Naive thymus-derived CD4-positive, alpha-beta T cell (primary cell): ENCODE data around the gene GADD45B. TPM values are rescaled to one million over a fixed set of nuclear protein-coding genes. Genes with fewer than 3 reads are reported as not detected.

ENCODE experiments used
- ATAC-seq: fragments of 150-1000 bp; cut with Tn5 transposase; 2 replicates; pipeline ENCODE4 v1.10.0; 2021; ENCODE audit warnings: mild to moderate bottlenecking, moderate library complexity
- CTCF ChIA-PET: fragments of 350-600 bp; sonication (Branson Sonifier 250); formaldehyde crosslinking; loops from one replicate; lab custom pipeline; 2021; ENCODE audit warnings: antibody characterized with exemption; lab: Charles Lee
- POLR2A ChIA-PET: fragments of 350-600 bp; sonication (Branson Sonifier 250); formaldehyde crosslinking; loops from one replicate; lab custom pipeline; 2021; ENCODE audit warnings: antibody characterized with exemption, inconsistent platforms; lab: Charles Lee
- DNase-seq, 9 donors: peaks; one replicate each; pipeline versions ENCODE4 v3.0.0 to v3.0.0-alpha.2; 2020 to 2022; ENCODE audit warnings: mixed read lengths in 1 of 9
- H3K27ac ChIP-seq: one replicate; pipeline ENCODE4 v1.7.0; 2013; ENCODE audit warnings: mild to moderate bottlenecking, low read depth, low read length, moderate library complexity
- H3K27me3 ChIP-seq, 2 donors: one replicate each; pipeline ENCODE4 v1.7.0; 2013; ENCODE audit warnings: low read length in 2 of 2, mild to moderate bottlenecking in 2 of 2, moderate library complexity in 2 of 2; ENCODE audit not compliant: control insufficient read depth in 2 of 2, insufficient read depth in 2 of 2
- H3K36me3 ChIP-seq, 3 experiments: 1 replicate in 2 of 3; 2 replicates in 1 of 3; pipeline ENCODE4 v1.7.0; 2013; ENCODE audit warnings: low read length in 3 of 3, mild to moderate bottlenecking in 3 of 3, moderate library complexity in 1 of 3; ENCODE audit not compliant: insufficient read depth in 3 of 3, control insufficient read depth in 2 of 3
- H3K4me1 ChIP-seq, 2 donors: one replicate each; pipeline ENCODE4 v1.7.0; 2013; ENCODE audit warnings: low read length in 2 of 2, mild to moderate bottlenecking in 2 of 2, moderate library complexity in 1 of 2; ENCODE audit not compliant: control insufficient read depth in 2 of 2, insufficient read depth in 2 of 2
- H3K4me3 ChIP-seq: 2 replicates; pipeline ENCODE4 v1.7.0; 2013; ENCODE audit warnings: mild to moderate bottlenecking, low read length
- H3K9me3 ChIP-seq, 3 experiments: 1 replicate in 2 of 3; 2 replicates in 1 of 3; pipeline ENCODE4 v1.7.0; 2013; ENCODE audit warnings: low read length in 3 of 3; ENCODE audit not compliant: control insufficient read depth in 2 of 3
- H3K27ac Mint-ChIP-seq, 9 donors: one replicate each; pipeline ENCODE4 v1.8.0; 2020 to 2022; ENCODE audit warnings: mixed read lengths in 9 of 9, mild to moderate bottlenecking in 8 of 9, moderate library complexity in 5 of 9, inconsistent platforms in 2 of 9
- H3K27me3 Mint-ChIP-seq, 5 donors: one replicate each; pipeline ENCODE4 v1.8.0; 2021 to 2022; ENCODE audit warnings: mixed read lengths in 5 of 5, mild to moderate bottlenecking in 1 of 5
- H3K36me3 Mint-ChIP-seq, 5 donors: one replicate each; pipeline ENCODE4 v1.8.0; 2020 to 2022; ENCODE audit warnings: mixed read lengths in 5 of 5, mild to moderate bottlenecking in 3 of 5, inconsistent platforms in 1 of 5
- H3K4me1 Mint-ChIP-seq, 7 donors: one replicate each; pipeline ENCODE4 v1.8.0; 2020 to 2022; ENCODE audit warnings: mixed read lengths in 7 of 7, mild to moderate bottlenecking in 3 of 7, inconsistent platforms in 1 of 7
- H3K4me3 Mint-ChIP-seq, 10 donors: one replicate each; pipeline ENCODE4 v1.8.0; 2020 to 2022; ENCODE audit warnings: mild to moderate bottlenecking in 10 of 10, mixed read lengths in 10 of 10, moderate library complexity in 6 of 10, inconsistent platforms in 2 of 10
- H3K9me3 Mint-ChIP-seq, 11 donors: one replicate each; pipeline ENCODE4 v1.8.0; 2020 to 2022; ENCODE audit warnings: mixed read lengths in 11 of 11, mild to moderate bottlenecking in 4 of 11, inconsistent platforms in 1 of 11, moderate library complexity in 1 of 11
- intact Hi-C, 2 donors: fragments of 100-400 bp; cut with micrococcal nuclease; formaldehyde crosslinking; loops; one replicate each; pipeline ENCODE4 v1.15.1; 2023
- polyA plus RNA-seq, 2 donors: library from polyadenylated mRNA; unstranded; fragments of 300-500 nt; fragmentation: Illumina TruSeq; gene quantifications; one replicate each; pipeline ENCODE4 v1.2.3, GENCODE V29; 2021
- total RNA-seq, 6 experiments: library from RNA in 5 of 6; stranded (reverse) in 5 of 6; gene quantifications; 1 replicate in 5 of 6; 2 replicates in 1 of 6; pipeline ENCODE4 v1.2.3 and lab custom pipeline; 2021 to 2026

Gene GADD45B
- total and polyA plus RNA-seq, 7 experiments from 2014 or later: 30.1 to 157 (median 82.8) TPM

DNA sequence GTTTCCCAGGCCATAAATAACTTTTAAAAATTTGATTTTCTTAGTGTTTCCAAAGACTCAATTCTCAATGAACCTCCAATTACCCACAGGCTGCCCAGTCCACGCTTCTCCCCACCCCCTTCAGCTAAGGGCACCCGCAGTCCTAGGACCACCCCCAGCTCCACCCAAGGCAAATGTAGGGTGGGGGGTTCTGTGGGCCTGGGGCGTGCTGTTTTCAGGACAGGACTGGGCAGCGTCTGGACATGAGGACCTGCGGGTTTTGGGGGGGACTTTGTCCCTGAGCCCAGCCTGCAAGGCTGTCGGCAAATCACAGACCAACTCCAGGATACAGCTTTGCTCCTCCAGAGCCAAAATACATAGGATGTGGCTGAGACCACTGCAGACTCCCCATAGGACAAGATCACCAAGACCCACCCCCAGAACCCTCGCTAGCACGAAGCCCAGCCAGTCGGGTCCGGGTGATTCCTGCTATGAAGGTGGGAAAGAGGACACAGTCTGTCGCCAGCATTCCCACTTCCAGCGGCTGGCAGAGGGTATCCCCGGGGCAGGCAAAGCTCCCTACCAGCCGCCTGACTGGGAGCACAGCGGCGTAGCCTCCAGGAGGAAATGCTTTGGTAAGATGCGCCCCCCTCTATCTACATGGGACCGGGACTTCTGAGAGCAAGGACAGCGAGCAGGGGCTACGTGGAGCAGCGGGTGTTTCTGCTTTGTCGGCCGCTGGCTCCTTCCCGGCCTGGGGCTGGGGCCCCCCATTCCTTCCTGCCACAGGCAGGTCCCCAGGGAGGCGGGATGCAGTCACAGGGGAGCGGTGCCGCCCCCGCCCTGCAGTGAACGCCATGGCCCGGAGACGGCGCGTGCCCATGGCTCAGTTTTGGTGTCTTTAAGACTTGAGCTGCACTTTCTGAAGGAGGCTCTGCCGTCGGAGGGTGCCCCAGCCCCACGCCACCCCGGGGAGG, 46.9 kb upstream of the GADD45B start:
- Histone ChIP-seq H3K9me3 (no peaks in the 10 kb centered on the region), H3K36me3 (peaks cover 0 to 43% (median 0%) of the 10 kb centered on the region in 3 experiments), H3K27me3 (no peaks in the 10 kb centered on the region), H3K4me1 (peaks cover 11 to 16% of the 10 kb centered on the region in 2 donors), H3K4me3 (no peak overlapping the region), H3K27ac (no peak overlapping the region)
- H3K9me3 Mint-ChIP-seq: peaks cover 0 to 4% (median 0%) of the 10 kb centered on the region in 11 donors
- peaks cover 0 to 16% (median 14%) of the 10 kb centered on the region in 7 donors for H3K4me1 Mint-ChIP-seq
- H3K4me3 Mint-ChIP-seq: peak overlapping the region in 1 of 10 donors; percentile 32
- DNase-seq: no peak
- no peak for ATAC-seq
- peaks cover 0 to 6% (median 0%) of the 10 kb centered on the region in 5 donors for H3K36me3 Mint-ChIP-seq
- peaks cover 0 to 2% (median 0%) of the 10 kb centered on the region in 5 donors for H3K27me3 Mint-ChIP-seq
- ChIA-PET POLR2A (interaction anchor here (0.8 to 2.5 kb wide), 4 partner anchors 14 to 632 kb away, joined by 3 to 23 read pairs (median 10); partner anchors contain the start of genes GADD45B and LMNB2), CTCF (interaction anchor here (0.6 to 1.4 kb wide), 2 partner anchors 182 to 396 kb away, joined by 4 to 5 read pairs; no protein-coding TSS in a partner anchor)
- intact Hi-C loops: loop anchor here (5.0 to 10.0 kb wide), 2 partner anchors 37 to 1066 kb away; no protein-coding TSS in a partner anchor
- peak overlapping the region in 3 of 9 donors; percentile 12 to 97 (median 38) for H3K27ac Mint-ChIP-seq

DNA sequence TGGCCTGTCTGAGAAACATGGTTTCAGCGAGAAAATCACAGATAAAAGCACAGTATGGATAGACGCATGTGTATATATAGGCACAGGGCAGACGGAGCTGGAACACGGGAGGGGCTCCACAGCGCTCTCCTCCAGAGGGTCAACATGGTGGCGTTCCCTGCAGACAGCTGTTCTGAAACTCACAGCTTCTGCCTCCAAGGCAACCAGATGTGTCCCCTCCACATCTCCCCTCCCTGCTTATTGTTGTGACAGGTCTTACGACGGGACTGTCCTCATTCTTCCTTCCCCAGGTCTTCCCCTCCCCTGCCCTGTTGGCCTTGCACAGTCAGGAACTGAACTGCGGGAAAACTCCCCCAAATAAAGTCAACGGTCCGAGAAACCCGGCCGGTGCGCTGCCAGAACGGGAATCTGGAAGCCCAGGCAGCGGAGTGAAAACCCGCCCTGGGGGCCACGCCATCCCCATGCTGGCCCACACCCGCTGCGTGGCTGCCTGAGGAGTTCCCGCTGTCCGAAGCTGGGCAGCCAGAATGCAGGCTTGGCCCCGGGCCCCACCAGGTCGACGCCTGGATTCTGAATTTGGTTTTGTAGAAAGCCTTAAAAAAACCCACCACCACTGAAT, 45.9 kb upstream of the GADD45B start:
- H3K36me3 ChIP-seq: peaks cover 0 to 50% (median 0%) of the 10 kb centered on the region in 3 experiments
- ATAC-seq (no peak), DNase-seq (no peak)
- peaks cover 11 to 16% of the 10 kb centered on the region in 2 donors for H3K4me1 ChIP-seq
- H3K27me3 Mint-ChIP-seq: peaks cover 0 to 2% (median 0%) of the 10 kb centered on the region in 5 donors
- H3K27ac Mint-ChIP-seq: no peak overlapping the region
- H3K4me1 Mint-ChIP-seq: peaks cover 0 to 16% (median 14%) of the 10 kb centered on the region in 7 donors
- H3K27me3 ChIP-seq: no peaks in the 10 kb centered on the region
- H3K4me3 ChIP-seq: no peak overlapping the region
- peaks cover 0 to 4% (median 0%) of the 10 kb centered on the region in 11 donors for H3K9me3 Mint-ChIP-seq
- peaks cover 0 to 6% (median 0%) of the 10 kb centered on the region in 5 donors for H3K36me3 Mint-ChIP-seq
- H3K27ac ChIP-seq: no peak overlapping the region
- POLR2A ChIA-PET: no interaction called here
- intact Hi-C loops: loop anchor here (5.0 to 10.0 kb wide), 2 partner anchors 38 to 1065 kb away; no protein-coding TSS in a partner anchor
- CTCF ChIA-PET: interaction anchor here (0.6 kb wide), 1 partner anchor 395 kb away, joined by 5 read pairs; no protein-coding TSS in a partner anchor
- no peaks in the 10 kb centered on the region for H3K9me3 ChIP-seq
- no peak overlapping the region for H3K4me3 Mint-ChIP-seq

DNA sequence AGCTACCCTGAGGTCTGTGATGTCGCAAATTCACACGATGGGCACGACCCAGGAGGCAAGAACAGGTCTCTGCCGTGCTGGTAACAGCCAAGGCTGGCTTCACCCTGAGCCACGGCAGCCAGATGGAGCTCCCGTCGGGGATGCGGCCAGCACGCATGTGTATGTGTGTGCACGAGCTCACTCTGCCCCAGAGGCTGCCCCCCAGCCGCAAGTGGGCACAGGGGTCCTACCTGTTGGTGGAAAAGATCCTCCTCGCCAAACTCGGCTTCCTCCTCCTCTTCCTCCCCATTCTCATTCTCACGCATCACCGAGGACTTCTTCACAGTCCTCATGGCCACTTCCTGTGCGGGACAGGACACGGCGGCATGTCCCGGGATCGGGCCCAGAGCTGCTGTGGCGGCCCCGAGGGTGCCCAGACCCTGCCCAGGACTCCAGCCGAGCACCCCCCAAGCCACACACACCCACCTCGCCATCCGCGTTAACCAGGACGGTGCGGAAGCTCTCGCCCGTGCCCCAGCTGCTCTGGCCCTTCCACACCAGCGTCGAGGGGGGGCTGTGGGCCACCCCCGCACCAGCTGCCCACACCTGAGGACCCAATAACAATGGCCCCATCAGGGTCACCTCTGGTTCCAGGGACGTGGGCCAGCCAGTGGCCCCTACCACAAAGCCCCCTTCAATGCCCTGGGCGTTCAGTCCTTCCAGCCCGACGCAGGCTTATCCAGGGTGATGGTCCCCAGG, 44.4 kb upstream of the GADD45B start:
- DNase-seq (no peak), ATAC-seq (no peak)
- Mint-ChIP-seq H3K27me3 (peaks cover 0 to 2% (median 0%) of the 10 kb centered on the region in 5 donors), H3K9me3 (peaks cover 0 to 4% (median 0%) of the 10 kb centered on the region in 11 donors), H3K27ac (no peak overlapping the region), H3K4me1 (peaks cover 0 to 13% (median 11%) of the 10 kb centered on the region in 7 donors), H3K36me3 (peaks cover 0 to 11% (median 4%) of the 10 kb centered on the region in 5 donors), H3K4me3 (peak overlapping the region in 1 of 10 donors; percentile 33)
- Histone ChIP-seq H3K36me3 (peaks cover 0 to 45% (median 0%) of the 10 kb centered on the region in 3 experiments), H3K27ac (no peak overlapping the region), H3K4me1 (peaks cover 5% of the 10 kb centered on the region in 2 donors), H3K4me3 (no peak overlapping the region), H3K9me3 (no peaks in the 10 kb centered on the region), H3K27me3 (no peaks in the 10 kb centered on the region)
- ChIA-PET POLR2A (interaction anchor here (0.6 kb wide), 1 partner anchor 753 kb away, joined by 3 read pairs; no protein-coding TSS in a partner anchor), CTCF (no interaction called here)
- intact Hi-C loops: no loop called here

GRCh38 chr19:2432131-2432848, 43.6 kb upstream of the GADD45B start:
- H3K9me3 ChIP-seq: no peaks in the 10 kb centered on the region
- H3K36me3 ChIP-seq: peaks cover 0 to 52% (median 0%) of the 10 kb centered on the region in 3 experiments
- peaks cover 3% of the 10 kb centered on the region in 2 donors for H3K4me1 ChIP-seq
- Mint-ChIP-seq H3K36me3 (peaks cover 0 to 11% (median 4%) of the 10 kb centered on the region in 5 donors), H3K9me3 (peaks cover 0 to 4% (median 0%) of the 10 kb centered on the region in 11 donors), H3K27ac (no peak overlapping the region), H3K4me3 (no peak overlapping the region), H3K4me1 (peaks cover 0 to 9% (median 8%) of the 10 kb centered on the region in 7 donors), H3K27me3 (peaks cover 0 to 2% (median 0%) of the 10 kb centered on the region in 5 donors)
- CTCF ChIA-PET: no interaction called here
- DNase-seq (no peak), ATAC-seq (no peak)
- no peak overlapping the region for H3K4me3 ChIP-seq
- no peaks in the 10 kb centered on the region for H3K27me3 ChIP-seq
- POLR2A ChIA-PET: no interaction called here
- intact Hi-C loops: no loop called here
- H3K27ac ChIP-seq: no peak overlapping the region

DNA sequence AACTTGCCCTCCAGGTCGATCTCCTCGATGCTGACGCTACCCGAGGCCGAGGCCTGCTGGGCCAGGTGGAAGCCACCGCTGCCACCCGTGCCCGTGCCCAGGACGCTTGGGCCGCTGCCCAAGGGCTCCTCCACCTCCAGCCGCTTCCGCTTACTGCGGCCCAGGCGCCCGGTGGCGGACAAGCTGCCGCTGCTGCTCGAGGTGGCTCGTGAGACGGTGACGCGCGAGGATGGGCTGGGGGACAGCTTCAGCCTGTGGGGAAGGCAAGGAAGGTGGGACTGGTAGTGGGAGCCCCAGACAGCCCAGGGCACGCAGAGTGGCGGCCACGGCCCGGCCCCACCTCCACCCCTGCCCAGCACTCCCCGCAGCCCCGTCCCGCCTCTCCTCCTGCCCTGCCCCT, 42.1 kb upstream of the GADD45B start:
- Mint-ChIP-seq H3K36me3 (peaks cover 0 to 13% (median 4%) of the 10 kb centered on the region in 5 donors), H3K9me3 (no peaks in the 10 kb centered on the region), H3K4me1 (peaks cover 0 to 3% (median 0%) of the 10 kb centered on the region in 7 donors), H3K27me3 (no peaks in the 10 kb centered on the region), H3K27ac (no peak overlapping the region), H3K4me3 (no peak overlapping the region)
- intact Hi-C loops: no loop called here
- DNase-seq (no peak), ATAC-seq (no peak)
- ChIA-PET CTCF (no interaction called here), POLR2A (interaction anchor here (0.6 kb wide), 1 partner anchor 156 kb away, joined by 5 read pairs; no protein-coding TSS in a partner anchor)
- no peaks in the 10 kb centered on the region for H3K9me3 ChIP-seq
- H3K36me3 ChIP-seq: peaks cover 0 to 65% (median 0%) of the 10 kb centered on the region in 3 experiments
- no peaks in the 10 kb centered on the region for H3K27me3 ChIP-seq
- no peak overlapping the region for H3K27ac ChIP-seq
- no peaks in the 10 kb centered on the region for H3K4me1 ChIP-seq
- no peak overlapping the region for H3K4me3 ChIP-seq
